Activated naive CD8-positive, alpha-beta T cell treated with anti-CD3 and anti-CD28 coated beads, Interleukin-2, amount 10 ng/mL, durations not matched to agents 7 days and 5 days (primary cell): Measurements from ENCODE around the gene RTP5. TPM values are rescaled to one million over a fixed set of nuclear protein-coding genes. Genes with fewer than 3 reads are reported as not detected.

ENCODE experiments used
- ATAC-seq: fragments of 150-1000 bp; cut with Tn5 transposase; one replicate; pipeline ENCODE4 v1.10.0; 2021; ENCODE audit warnings: low read depth, moderate library complexity
- POLR2A ChIA-PET: fragments of 350-600 bp; sonication (Branson Sonifier 250); formaldehyde crosslinking; loops from one replicate; lab custom pipeline; 2021; ENCODE audit warnings: antibody characterized with exemption; lab: Charles Lee
- DNase-seq: peaks from one replicate; pipeline ENCODE4 v3.0.0; 2021
- H3K27ac Mint-ChIP-seq: one replicate; pipeline ENCODE4 v1.8.0; 2022; ENCODE audit warnings: mild to moderate bottlenecking, mixed read lengths
- H3K27me3 Mint-ChIP-seq: one replicate; pipeline ENCODE4 v1.8.0; 2022; ENCODE audit warnings: mild to moderate bottlenecking, moderate library complexity, mixed read lengths
- H3K36me3 Mint-ChIP-seq: one replicate; pipeline ENCODE4 v1.8.0; 2021; ENCODE audit warnings: mild to moderate bottlenecking, mixed read lengths
- H3K4me1 Mint-ChIP-seq: one replicate; pipeline ENCODE4 v1.8.0; 2021; ENCODE audit warnings: mixed read lengths
- H3K4me3 Mint-ChIP-seq: one replicate; pipeline ENCODE4 v1.8.0; 2022; ENCODE audit warnings: mild to moderate bottlenecking, moderate library complexity, mixed read lengths
- H3K9me3 Mint-ChIP-seq: one replicate; pipeline ENCODE4 v1.8.0; 2021; ENCODE audit warnings: mixed read lengths
- total RNA-seq, 2 experiments: library from RNA; stranded (reverse); gene quantifications; one replicate each; pipeline ENCODE4 v1.2.3, GENCODE V29; 2021

The RTP5 gene
- total RNA-seq, 2 experiments from 2014 or later: 0.53 to 0.60 TPM

GRCh38 chr2:241886840-241887447 lies 17.4 kb downstream of the RTP5 start:
- Mint-ChIP-seq H3K9me3 (peaks cover 6% of the 10 kb centered on the region), H3K27me3 (no peaks in the 10 kb centered on the region), H3K36me3 (peaks cover 39% of the 10 kb centered on the region), H3K27ac (no peak overlapping the region), H3K4me3 (no peak overlapping the region), H3K4me1 (peaks cover 23% of the 10 kb centered on the region)
- POLR2A ChIA-PET: no interaction called here
- no peak for ATAC-seq
- no peak for DNase-seq

- peaks cover 39% of the 10 kb centered on the region for H3K36me3 Mint-ChIP-seq
- H3K9me3 Mint-ChIP-seq: peaks cover 6% of the 10 kb centered on the region
- peaks cover 15% of the 10 kb centered on the region for H3K4me1 Mint-ChIP-seq
- DNase-seq: no peak
- H3K27me3 Mint-ChIP-seq: no peaks in the 10 kb centered on the region
- no peak for ATAC-seq
- no peak overlapping the region for H3K27ac Mint-ChIP-seq
- H3K4me3 Mint-ChIP-seq: no peak overlapping the region
- POLR2A ChIA-PET: no interaction called here
These were observed 18.4 kb downstream of the RTP5 start for GRCh38 chr2:241887806-241888522.

GRCh38 chr2:241888641-241889040 lies 19.1 kb downstream of the RTP5 start:
- Mint-ChIP-seq H3K9me3 (peaks cover 6% of the 10 kb centered on the region), H3K4me3 (no peak overlapping the region), H3K27me3 (no peaks in the 10 kb centered on the region), H3K27ac (no peak overlapping the region), H3K4me1 (peaks cover 12% of the 10 kb centered on the region), H3K36me3 (peaks cover 34% of the 10 kb centered on the region)
- DNase-seq (no peak), ATAC-seq (no peak)
- POLR2A ChIA-PET: no interaction called here

GRCh38 chr2:241890524-241891235 lies 21.2 kb downstream of the RTP5 start:
- H3K27me3 Mint-ChIP-seq: no peaks in the 10 kb centered on the region
- POLR2A ChIA-PET: no interaction called here
- ATAC-seq (no peak), DNase-seq (no peak)
- no peak overlapping the region for H3K27ac Mint-ChIP-seq
- peaks cover 6% of the 10 kb centered on the region for H3K9me3 Mint-ChIP-seq
- H3K4me1 Mint-ChIP-seq: peaks cover 9% of the 10 kb centered on the region
- H3K4me3 Mint-ChIP-seq: no peak overlapping the region
- peaks cover 27% of the 10 kb centered on the region for H3K36me3 Mint-ChIP-seq

DNA sequence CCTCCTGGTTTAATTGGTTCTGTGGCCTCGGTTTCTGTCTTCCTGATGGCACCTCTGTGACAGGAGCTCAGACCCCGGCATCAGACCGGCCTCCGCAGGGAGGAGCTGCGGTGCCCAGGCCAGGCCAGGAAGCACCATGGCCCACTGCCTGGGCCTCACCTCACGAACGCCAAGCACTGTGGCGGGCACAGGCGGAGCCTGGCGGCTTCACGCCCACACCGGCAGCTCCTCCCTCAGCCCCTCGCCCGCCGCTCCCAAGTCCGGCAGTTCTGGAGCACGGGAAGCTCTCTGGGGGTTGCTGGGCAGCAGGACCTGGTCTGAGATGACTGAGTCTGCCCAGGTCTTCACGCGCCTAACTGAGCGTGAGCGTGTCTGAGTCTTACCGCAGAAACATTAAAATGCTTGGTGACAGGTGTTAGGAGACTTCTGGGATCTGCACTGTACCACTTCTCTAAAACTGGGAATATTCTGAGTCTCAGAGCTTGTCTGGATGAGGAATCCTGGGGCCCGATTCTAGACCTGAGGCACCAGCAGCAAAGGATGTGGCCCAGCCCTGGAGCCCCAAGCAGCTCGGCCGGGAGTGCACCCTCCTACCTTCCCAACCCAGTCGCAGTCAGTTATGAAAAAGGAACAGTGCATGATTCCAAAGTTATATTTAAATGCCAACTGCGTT lies 21.9 kb downstream of the RTP5 start:
- Mint-ChIP-seq H3K27me3 (no peaks in the 10 kb centered on the region), H3K36me3 (peaks cover 25% of the 10 kb centered on the region), H3K4me3 (no peak overlapping the region), H3K4me1 (peaks cover 6% of the 10 kb centered on the region), H3K9me3 (peaks cover 8% of the 10 kb centered on the region), H3K27ac (no peak overlapping the region)
- ATAC-seq (no peak), DNase-seq (no peak)
- POLR2A ChIA-PET: no interaction called here

DNA sequence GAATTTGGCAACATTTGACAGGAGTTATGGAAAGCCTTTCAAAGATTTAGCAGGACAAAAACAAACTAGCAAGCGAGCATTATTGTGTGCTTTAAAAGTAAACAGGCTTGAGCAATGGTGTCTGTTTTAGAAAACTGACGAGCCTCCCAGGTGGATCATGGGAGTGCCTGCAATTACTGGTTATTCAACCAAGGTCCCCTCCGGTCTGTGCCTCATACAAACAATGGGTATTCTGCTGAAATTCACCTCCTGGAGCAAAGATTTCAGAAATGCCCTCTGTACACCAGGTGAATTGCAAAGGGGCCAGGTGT lies 22.4 kb downstream of the RTP5 start:
- DNase-seq: no peak
- no peak for ATAC-seq
- Mint-ChIP-seq H3K36me3 (peaks cover 22% of the 10 kb centered on the region), H3K27me3 (no peaks in the 10 kb centered on the region), H3K4me1 (peaks cover 6% of the 10 kb centered on the region), H3K27ac (no peak overlapping the region), H3K9me3 (peaks cover 8% of the 10 kb centered on the region), H3K4me3 (no peak overlapping the region)
- POLR2A ChIA-PET: no interaction called here

DNA sequence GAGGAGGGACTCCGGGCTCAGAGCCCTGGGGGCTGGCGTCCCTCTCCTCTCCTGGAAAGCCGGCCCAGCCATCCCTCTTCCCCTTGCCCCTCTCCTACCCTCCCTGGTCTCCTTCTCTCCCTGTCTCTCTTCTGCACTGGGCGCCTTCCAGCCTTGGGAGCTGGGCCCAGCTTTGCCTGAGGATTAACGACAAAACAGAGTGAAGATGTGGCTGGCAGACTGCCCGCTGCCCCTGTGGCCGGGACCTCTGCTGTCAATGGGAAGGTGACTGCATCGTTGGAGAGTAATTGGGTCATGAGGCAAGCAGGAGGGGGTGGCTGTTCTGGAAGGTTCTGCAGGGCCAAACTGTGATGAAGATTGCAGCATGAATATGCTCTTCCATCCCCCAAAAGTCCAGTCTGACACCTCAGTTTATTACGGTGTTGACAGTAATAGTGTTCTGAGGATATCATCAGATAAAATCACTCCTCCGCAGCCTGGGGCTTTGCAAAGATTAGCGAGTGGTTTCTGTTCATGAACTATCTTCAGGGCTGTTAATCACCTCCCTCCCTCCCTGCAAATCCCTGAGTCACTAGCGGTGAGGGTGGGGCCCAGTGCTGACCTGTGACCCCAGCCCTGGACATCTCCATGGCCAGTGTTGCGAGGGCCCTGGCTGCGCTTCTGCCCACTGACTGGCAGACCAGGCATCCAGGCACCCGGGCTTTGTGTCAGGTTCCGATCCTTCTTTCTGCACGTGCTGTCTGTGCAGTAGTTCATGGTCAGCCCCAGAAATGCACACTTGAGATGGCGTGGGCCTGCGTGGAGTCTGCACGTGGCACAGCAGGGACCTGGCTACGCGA lies 23.0 kb downstream of the RTP5 start:
- no peaks in the 10 kb centered on the region for H3K27me3 Mint-ChIP-seq
- peaks cover 8% of the 10 kb centered on the region for H3K9me3 Mint-ChIP-seq
- H3K4me1 Mint-ChIP-seq: peaks cover 6% of the 10 kb centered on the region
- no peak overlapping the region for H3K27ac Mint-ChIP-seq
- no peak overlapping the region for H3K4me3 Mint-ChIP-seq
- DNase-seq (peak; percentile 8), ATAC-seq (no peak)
- peaks cover 20% of the 10 kb centered on the region for H3K36me3 Mint-ChIP-seq
- POLR2A ChIA-PET: no interaction called here

GRCh38 chr2:241893265-241893664 lies 23.7 kb downstream of the RTP5 start:
- Mint-ChIP-seq H3K27ac (no peak overlapping the region), H3K4me1 (peaks cover 3% of the 10 kb centered on the region), H3K4me3 (no peak overlapping the region), H3K36me3 (peaks cover 15% of the 10 kb centered on the region), H3K9me3 (peaks cover 7% of the 10 kb centered on the region), H3K27me3 (no peaks in the 10 kb centered on the region)
- DNase-seq (peak; percentile 5), ATAC-seq (no peak)
- POLR2A ChIA-PET: no interaction called here

GRCh38 chr2:241894056-241894641 lies 24.6 kb downstream of the RTP5 start:
- no peaks in the 10 kb centered on the region for H3K4me1 Mint-ChIP-seq
- POLR2A ChIA-PET: no interaction called here
- ATAC-seq (no peak), DNase-seq (peak; percentile 23)
- no peak overlapping the region for H3K4me3 Mint-ChIP-seq
- H3K27me3 Mint-ChIP-seq: no peaks in the 10 kb centered on the region
- H3K27ac Mint-ChIP-seq: no peak overlapping the region
- H3K36me3 Mint-ChIP-seq: peaks cover 10% of the 10 kb centered on the region
- H3K9me3 Mint-ChIP-seq: peaks cover 3% of the 10 kb centered on the region

DNA sequence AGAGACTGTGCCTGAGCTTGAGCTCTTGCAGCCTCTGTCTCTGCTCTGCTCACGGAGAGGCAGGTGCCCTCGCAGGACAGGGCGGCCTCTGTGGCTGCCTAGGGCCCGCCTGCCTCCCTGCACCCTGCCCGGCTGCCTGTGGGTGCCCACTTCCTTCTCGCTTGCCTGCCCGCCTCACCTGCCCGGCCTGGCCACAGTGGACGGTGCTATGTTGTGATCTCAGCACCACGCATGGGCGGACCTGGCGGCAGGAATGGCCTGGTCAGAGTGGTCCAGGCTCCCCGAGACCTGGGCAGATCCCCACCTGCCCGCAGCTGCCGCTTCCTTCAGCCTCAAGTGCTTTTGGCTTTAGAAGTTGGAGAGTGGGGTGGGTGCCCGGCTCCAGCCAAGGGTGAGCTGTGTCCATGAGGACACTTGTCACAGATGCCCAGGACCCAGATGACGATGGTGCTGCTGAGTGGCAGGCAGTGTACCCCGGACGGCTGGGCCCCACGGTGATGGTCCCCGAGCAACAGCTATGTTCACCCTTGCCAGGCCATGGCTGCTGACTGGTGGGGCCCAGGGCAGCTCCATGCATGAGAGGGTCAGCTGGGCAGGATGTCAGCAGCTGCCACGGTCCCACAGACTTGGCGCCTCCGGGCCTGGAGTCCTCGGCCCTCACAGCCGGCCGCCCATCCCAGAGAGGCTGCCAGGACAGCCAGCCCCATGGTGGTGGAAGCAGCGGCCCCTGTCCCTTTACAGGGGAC lies 25.3 kb downstream of the RTP5 start:
- POLR2A ChIA-PET: interaction anchor here (1.0 kb wide), 1 partner anchor 148 kb away, joined by 3 read pairs; no protein-coding TSS in a partner anchor
- DNase-seq: peak; percentile 20
- peaks cover 2% of the 10 kb centered on the region for H3K9me3 Mint-ChIP-seq
- H3K27me3 Mint-ChIP-seq: no peaks in the 10 kb centered on the region
- ATAC-seq: no peak
- no peak overlapping the region for H3K27ac Mint-ChIP-seq
- no peak overlapping the region for H3K4me3 Mint-ChIP-seq
- H3K4me1 Mint-ChIP-seq: no peaks in the 10 kb centered on the region
- H3K36me3 Mint-ChIP-seq: peaks cover 3% of the 10 kb centered on the region

GRCh38 chr2:241895427-241895711 lies 25.8 kb downstream of the RTP5 start:
- POLR2A ChIA-PET: interaction anchor here (1.0 kb wide), 1 partner anchor 148 kb away, joined by 3 read pairs; no protein-coding TSS in a partner anchor
- no peaks in the 10 kb centered on the region for H3K4me1 Mint-ChIP-seq
- ATAC-seq (no peak), DNase-seq (no peak)
- peaks cover 2% of the 10 kb centered on the region for H3K9me3 Mint-ChIP-seq
- no peak overlapping the region for H3K4me3 Mint-ChIP-seq
- H3K27me3 Mint-ChIP-seq: no peaks in the 10 kb centered on the region
- no peak overlapping the region for H3K27ac Mint-ChIP-seq
- no peaks in the 10 kb centered on the region for H3K36me3 Mint-ChIP-seq
